ENCODE results near the gene ILF3. TPM values are rescaled to one million over a fixed set of nuclear protein-coding genes. Genes with fewer than 3 reads are reported as not detected.

Gene ILF3
- total and polyA plus RNA-seq, 2 of the 13 experiments (the other 11 are each of a cell fraction or from before 2014, with no cell fraction given): 120 to 173 TPM

DNA sequence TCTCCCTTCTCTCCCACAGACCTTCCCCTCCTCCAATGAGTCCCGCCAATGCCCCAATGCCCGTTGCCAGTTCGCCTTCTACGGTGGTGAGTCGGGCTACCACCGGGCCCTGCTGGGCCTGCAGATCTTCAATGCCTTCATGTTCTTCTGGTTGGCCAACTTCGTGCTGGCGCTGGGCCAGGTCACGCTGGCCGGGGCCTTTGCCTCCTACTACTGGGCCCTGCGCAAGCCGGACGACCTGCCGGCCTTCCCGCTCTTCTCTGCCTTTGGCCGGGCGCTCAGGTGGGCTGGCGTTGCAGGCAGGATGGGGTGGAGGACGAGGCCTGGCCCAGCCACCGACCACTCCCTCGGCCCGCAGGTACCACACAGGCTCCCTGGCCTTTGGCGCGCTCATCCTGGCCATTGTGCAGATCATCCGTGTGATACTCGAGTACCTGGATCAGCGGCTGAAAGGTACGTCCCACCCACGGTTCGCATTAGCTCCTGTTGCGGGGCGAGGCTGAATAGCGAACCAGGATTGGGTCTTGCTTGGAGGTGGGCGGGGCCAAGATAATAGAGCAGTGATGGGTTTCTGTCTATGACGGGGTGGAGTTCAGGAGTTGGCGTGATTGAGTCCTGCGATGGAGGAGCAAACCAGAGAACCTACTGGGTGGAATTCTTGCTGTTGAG is 17.7 kb upstream of the ILF3 start (continued):
- TF ChIP-seq GABPA (IDR thresholded peaks at IDR 0.05; ENCODE audit: low read depth, low read length) (no peak), GABPA (CRISPR knock-in tag; IDR thresholded peaks at IDR 0.05; ENCODE audit: low read depth) (no peak), ZNF12 (CRISPR knock-in tag; IDR thresholded peaks at IDR 0.05) (no peak)

DNA sequence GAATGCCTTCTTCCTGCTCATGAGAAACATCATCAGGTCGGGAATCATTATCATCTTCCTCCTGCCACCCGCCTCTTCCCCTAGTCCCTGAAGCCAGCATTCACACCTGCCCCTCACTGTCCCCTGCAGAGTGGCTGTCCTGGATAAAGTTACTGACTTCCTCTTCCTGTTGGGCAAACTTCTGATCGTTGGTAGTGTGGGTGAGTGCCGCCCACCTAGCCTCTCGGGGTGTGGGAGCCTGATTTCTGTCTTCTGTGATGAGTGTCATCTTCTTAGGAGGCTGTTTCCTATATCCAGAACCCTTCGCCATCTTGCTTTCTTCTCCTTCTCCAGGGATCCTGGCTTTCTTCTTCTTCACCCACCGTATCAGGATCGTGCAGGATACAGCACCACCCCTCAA is 16.3 kb upstream of the ILF3 start:
- Histone ChIP-seq H3K4me3 (replicated peaks in 1 of 3; ENCODE audit: insufficient read depth in 1 of 3, low read depth in 2 of 3, low read length in 3 of 3) (no peak overlapping the region), H3K27ac (ENCODE audit: extremely low read length, insufficient read depth, low read length) (no peak overlapping the region), H3K9me3 (ENCODE audit: low read length) (no peaks in the 10 kb centered on the region), H3K9ac (ENCODE audit: insufficient read depth, low read depth, low read length) (no peak overlapping the region), H3K79me2 (ENCODE audit: insufficient read depth, low read length) (no peaks in the 10 kb centered on the region), H3K36me3 (replicated peaks in 1 of 2; ENCODE audit: control insufficient read depth in 1 of 2, insufficient read depth in 2 of 2, low read length in 2 of 2) (no peaks in the 10 kb centered on the region), H3K4me2 (ENCODE audit: low read depth, low read length) (no peak overlapping the region), H4K20me1 (ENCODE audit: insufficient read depth, low read length) (no peaks in the 10 kb centered on the region), H3K4me1 (ENCODE audit: insufficient read depth, low read length) (peaks cover 63% of the 10 kb centered on the region), H3K27me3 (ENCODE audit: control insufficient read depth in 1 of 2, insufficient read depth in 2 of 2, low read length in 2 of 2) (no peaks in the 10 kb centered on the region), H2AFZ (ENCODE audit: low read length) (no peak overlapping the region)
- in situ Hi-C loops (cut with HindIII; ENCODE audit: extremely low pct_ligation_motif_present, low pct_unique_long_range_greater_than_20kb) (no loop called here), intact Hi-C loops (cut with micrococcal nuclease; ENCODE audit: unreplicated experiment) (no loop called here)
- CTCF ChIA-PET (ENCODE audit: low intra/inter-chr PET ratio, low total read pairs): no interaction called here
- 84% methylated on average over 8 of the region's 8 CpGs for WGBS (ENCODE audit: low lambda C conversion rate)
- TF ChIP-seq ZNF766 (CRISPR knock-in tag; IDR thresholded peaks at IDR 0.05; ENCODE audit: borderline replicate concordance): no peak
- no peak for TF ChIP-seq ZNF335 (CRISPR knock-in tag; IDR thresholded peaks at IDR 0.05)
- DNase-seq (ENCODE audit: low spot score) (no peak), FAIRE-seq (no peak), ATAC-seq (no peak)
- POLR2A ChIA-PET: interaction anchor here (2.0 kb wide), 1 partner anchor 15 kb away, joined by 7 read pairs; no protein-coding TSS in a partner anchor
- BruUV-seq (replicated peaks): no TSS peak

DNA sequence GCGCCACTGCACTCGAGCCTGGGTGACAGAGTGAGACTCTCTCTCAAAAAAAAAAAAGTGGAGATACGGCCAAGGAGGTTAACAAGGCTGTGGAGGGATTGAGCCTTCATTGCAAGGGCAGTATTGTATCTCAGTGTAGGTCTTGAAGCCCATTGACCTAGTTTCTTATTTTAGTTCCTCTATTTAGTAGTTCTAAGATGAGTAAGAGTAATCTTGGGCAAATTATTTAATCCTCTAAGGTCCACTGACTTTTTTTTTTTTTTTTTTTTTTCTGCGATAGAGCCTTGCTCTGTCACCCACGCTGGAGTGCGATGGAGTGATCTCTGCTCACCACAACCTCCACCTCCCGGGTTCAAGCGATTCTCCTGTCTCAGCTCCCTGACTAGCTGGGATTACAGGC is 14.3 kb upstream of the ILF3 start:
- no peak overlapping the region for H3K9ac ChIP-seq (ENCODE audit: insufficient read depth, low read depth, low read length)
- 90% methylated on average over 8 of the region's 8 CpGs for whole genome bisulfite sequencing (ENCODE audit: low lambda C conversion rate)
- TF ChIP-seq MED13 (CRISPR knock-in tag; IDR thresholded peaks at IDR 0.05) (no peak), YEATS4 (CRISPR knock-in tag; IDR thresholded peaks at IDR 0.05; ENCODE audit: borderline replicate concordance) (0 out of 2 replicates have a peak, but pooled peaks have one; percentile 30)
- ChIA-PET CTCF (ENCODE audit: low intra/inter-chr PET ratio, low total read pairs) (interaction anchor here (1.8 kb wide), 1 partner anchor 59 kb away, joined by 5 read pairs; no protein-coding TSS in a partner anchor), POLR2A (no interaction called here)
- no peaks in the 10 kb centered on the region for H3K27me3 ChIP-seq (ENCODE audit: control insufficient read depth in 1 of 2, insufficient read depth in 2 of 2, low read length in 2 of 2)
- H3K4me2 ChIP-seq (ENCODE audit: low read depth, low read length): no peak overlapping the region
- BruUV-seq (replicated peaks): no TSS peak
- intact Hi-C loops (cut with micrococcal nuclease; ENCODE audit: unreplicated experiment): no loop called here
- no peaks in the 10 kb centered on the region for H3K79me2 ChIP-seq (ENCODE audit: insufficient read depth, low read length)
- peaks cover 78% of the 10 kb centered on the region for H3K4me1 ChIP-seq (ENCODE audit: insufficient read depth, low read length)
- FAIRE-seq (no peak), ATAC-seq (no peak), DNase-seq (ENCODE audit: low spot score) (no peak)
- in situ Hi-C loops (cut with HindIII; ENCODE audit: extremely low pct_ligation_motif_present, low pct_unique_long_range_greater_than_20kb): loop anchor here (5.0 kb wide), 1 partner anchor 58 kb away; no protein-coding TSS in a partner anchor
- no peak overlapping the region for H3K4me3 ChIP-seq (replicated peaks in 1 of 3; ENCODE audit: insufficient read depth in 1 of 3, low read depth in 2 of 3, low read length in 3 of 3)
- no peaks in the 10 kb centered on the region for H3K36me3 ChIP-seq (replicated peaks in 1 of 2; ENCODE audit: control insufficient read depth in 1 of 2, insufficient read depth in 2 of 2, low read length in 2 of 2)
- no peak overlapping the region for H2AFZ ChIP-seq (ENCODE audit: low read length)
- peak overlapping the region; percentile 33 for H3K27ac ChIP-seq (ENCODE audit: extremely low read length, insufficient read depth, low read length)
- H4K20me1 ChIP-seq (ENCODE audit: insufficient read depth, low read length): no peaks in the 10 kb centered on the region
- H3K9me3 ChIP-seq (ENCODE audit: low read length): no peaks in the 10 kb centered on the region

Measured in HepG2 (cell line).